ENCODE data around the gene MIX23.
"Not testable (repeated sequence)": the region's sequence is repeated elsewhere in the genome, so short reads cannot be mapped to it uniquely, and the experiment has no call there.

Gene MIX23

DNA sequence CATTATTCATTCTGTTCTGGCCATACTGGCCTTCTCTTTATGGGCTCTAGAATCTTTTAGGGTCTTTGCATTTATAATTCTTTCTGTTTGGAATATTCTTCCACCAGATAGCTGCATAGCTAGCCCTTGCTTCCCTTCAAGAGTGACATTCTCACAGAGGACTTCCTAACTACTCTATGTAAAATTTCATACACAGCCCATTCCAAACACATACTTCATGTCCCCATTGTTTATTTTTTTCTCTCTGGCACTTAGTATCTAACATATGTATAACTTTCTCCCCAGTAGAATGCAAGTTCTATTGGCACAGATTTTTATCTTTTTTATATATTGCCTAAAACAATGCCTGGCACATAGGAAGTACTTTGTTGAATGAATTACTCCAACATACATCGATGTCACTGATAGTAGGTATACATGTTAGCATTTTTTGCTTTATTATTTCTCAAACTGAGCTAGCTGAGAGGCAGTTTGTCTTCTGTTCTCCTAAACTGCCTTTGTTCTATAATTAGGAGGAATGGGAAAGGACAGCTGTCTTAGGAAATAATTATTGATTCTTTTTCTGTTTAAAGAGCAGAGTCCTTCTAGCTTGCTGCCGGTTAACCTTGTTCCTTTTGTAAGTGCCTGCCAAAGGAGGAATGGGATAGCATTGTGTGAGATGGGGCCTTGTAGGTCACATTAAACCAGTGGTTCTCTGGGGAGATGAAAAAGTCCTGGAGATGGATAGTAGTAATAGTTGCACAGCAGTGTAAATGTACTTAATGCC is 8.8 kb upstream of the MIX23 start:
- no peak for DNase-seq

DNA sequence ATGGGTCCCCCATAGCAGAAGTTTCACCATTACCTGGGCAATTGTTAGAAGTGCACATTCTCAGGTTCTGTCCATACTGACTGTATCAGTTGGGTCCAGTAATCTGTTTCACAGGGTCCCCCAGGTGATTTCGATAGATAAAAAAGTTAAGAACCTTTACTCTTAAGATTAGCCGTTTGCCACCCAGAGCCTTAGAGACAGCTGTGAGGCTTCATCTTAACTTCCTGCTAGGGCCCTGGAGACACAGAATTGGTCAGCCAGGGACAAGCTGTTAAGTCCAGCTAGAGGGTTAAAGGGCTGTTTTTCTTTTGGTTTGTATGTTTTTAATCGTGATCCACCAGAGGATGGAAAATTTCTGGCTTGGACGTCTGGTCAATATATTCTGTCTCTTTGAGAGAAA is 7.6 kb upstream of the MIX23 start:
- DNase-seq = no peak

GRCh38 chr3:122389892-122390291 is 6.9 kb upstream of the MIX23 start:
- DNase-seq = no peak

DNA sequence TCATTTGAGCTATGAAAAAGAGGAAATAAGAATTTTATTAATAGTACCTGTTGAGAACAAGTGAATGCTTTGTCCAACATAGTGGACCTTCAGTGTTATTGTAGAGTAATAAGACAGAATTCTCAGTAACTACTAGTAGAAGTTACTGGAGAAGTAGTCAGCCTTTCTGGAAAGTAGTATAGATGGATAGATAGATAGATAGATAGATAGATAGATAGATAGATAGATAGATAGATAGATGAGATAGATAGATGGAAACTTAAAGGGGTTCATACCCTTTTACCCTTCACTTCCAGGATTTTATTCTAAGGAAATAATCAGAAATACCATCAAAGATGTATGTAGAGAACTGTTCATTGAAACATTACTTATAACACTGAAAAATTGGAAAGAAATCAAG is 6.2 kb upstream of the MIX23 start:
- no peak for DNase-seq

- no peak for DNase-seq
Observed at GRCh38 chr3:122387709-122388108, 4.7 kb upstream of the MIX23 start.

DNA sequence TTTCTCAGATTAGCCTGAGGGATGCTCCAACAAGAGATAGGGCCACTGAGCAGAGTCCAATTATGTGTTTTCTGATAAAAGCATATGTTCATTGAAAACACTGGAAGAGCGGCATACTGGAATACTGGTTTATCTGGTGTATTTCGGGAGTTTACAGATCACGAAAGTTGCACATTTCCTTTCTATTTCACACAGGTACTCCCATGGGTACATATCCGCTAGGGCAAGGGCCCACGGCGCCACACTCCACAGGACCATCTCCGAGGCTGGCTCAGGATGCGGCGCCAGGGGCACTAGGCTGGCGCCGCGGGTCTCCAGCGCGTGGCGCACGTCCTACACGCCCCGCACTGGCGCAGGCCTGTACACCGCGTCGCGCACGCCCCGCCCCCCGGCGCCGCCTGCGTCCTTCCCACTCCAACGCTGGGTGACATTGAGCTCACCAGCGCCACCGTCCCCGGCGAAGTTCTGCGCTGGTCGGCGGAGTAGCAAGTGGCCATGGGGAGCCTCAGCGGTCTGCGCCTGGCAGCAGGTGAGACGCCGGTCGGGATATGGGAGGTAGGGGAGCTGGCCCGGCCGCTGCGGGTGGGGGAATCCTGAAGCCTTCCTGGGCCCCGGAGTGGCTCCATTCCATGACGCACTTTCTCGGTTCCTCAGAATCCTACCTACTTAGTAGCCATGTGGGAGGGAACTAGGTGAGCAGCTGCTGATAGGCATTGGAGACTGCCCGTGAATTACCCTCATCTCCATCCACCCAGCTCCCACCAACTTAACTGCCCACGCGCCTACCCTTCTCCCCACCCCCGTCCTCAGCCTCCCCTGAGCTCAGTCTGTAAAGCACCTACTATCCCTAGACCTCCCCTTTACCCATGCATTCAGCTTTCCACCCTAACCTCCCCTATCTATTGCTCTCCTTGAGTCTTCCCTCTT is 1.0 kb upstream of the MIX23 start, which contains the start of gene FAM162A:
TSS of gene FAM162A (plus strand) at position 412 of the 927 bp plus-strand sequence. CDS start at position 496, 84 bp downstream.
- peak; percentile 98 for DNase-seq

- DNase-seq = no peak
Observed at GRCh38 chr3:122377975-122378374, 5.1 kb downstream of the MIX23 start.

DNA sequence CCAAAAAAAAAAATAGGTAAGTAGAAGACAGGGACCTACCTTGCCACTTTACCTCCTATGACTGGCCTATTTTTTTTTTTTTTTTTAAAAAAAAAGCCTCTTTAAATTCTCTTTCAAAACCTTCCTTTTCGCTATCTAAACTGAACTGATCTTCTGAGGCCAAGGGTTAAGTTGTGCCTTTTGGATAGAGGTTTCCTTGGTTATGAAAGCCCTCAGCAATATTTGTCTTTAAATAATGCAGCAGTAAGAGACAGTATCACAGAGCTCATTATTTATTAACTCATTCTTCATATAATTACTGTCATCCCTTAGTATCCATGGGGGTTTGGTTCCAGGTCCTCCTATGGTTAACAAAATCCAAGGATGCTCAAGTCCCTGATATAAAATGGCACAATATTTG is 9.0 kb downstream of the MIX23 start:
- no peak for DNase-seq

GRCh38 chr3:122366379-122366749 is 16.7 kb downstream of the MIX23 start:
- no peak for DNase-seq

DNA sequence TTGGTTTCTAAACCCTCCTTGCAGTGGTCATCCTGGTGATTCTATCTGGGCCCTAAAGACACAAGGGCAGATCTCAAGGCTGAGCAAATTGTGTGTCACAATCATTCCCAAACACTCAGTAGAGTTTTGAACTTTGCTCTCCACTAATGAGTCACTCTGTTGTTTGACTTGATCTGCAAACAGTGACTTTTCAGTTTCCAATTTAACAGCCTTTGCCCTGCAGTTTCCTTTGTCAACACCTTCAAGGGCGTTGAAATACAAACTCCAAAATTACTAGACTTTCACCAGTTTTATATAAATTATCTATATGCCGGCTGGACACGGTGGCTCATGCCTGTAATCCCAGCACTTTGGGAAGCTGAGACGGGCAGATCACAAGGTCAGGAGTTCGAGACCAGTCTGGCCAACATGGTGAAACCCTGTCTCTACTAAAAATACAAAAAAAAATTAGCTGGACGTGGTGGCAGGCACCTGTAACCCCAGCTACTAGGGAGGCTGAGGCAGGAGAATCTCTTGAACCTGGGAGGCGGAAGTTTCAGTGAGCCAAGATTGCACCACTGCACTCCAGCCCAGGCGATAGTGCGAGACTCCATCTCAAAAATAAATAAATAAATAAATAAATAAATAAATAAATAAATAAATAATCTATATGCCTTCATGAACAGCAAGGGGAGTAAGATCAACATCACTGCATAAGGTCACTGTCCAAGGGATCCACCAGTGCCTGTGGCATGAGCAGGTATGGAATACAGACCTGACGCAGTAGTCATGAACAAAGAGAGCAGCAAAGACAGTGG is 17.3 kb downstream of the MIX23 start:
- DNase-seq = not testable (repeated sequence)

- no peak for DNase-seq
Observed at GRCh38 chr3:122365073-122365472, 18.0 kb downstream of the MIX23 start.

DNA sequence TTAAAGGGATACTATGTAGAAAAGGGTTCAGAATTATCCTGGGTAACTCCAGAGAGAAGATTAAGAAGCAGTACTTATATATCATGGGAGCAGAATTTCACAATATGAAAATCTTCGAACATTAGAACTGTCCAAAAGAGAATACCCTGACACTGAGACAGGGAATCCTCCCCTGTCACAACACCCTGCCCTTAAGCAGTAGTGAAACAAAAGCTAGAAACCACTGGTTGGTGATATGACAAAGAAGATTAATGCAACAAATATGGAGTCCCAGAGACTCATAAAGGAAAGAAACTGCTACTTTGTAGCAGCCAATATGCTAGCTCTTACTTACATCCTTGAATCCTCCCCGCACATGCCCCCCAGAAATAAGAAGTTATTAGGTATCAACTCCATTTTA is 18.5 kb downstream of the MIX23 start:
- DNase-seq = no peak

DNA sequence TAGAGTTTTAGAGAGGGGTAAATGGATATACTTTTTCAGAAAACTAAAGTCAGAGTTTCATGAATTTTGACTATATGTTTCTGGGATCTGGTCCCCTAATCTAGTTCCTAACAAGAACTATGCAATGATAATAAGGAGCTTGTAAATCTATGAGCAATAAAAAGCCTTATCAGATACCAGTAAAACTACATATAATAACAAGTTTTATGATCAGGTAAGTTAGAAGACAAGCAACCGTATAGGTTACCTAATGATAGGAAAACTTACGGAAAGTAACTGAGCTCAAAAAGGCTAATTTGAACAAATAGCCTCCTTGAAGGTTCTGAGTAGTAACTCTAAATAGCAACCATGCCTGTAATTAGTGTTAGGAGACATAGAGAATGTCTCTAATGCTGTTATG is 21.0 kb downstream of the MIX23 start:
- DNase-seq = no peak

GRCh38 chr3:122358703-122359032 is 24.4 kb downstream of the MIX23 start:
- no peak for DNase-seq

DNA sequence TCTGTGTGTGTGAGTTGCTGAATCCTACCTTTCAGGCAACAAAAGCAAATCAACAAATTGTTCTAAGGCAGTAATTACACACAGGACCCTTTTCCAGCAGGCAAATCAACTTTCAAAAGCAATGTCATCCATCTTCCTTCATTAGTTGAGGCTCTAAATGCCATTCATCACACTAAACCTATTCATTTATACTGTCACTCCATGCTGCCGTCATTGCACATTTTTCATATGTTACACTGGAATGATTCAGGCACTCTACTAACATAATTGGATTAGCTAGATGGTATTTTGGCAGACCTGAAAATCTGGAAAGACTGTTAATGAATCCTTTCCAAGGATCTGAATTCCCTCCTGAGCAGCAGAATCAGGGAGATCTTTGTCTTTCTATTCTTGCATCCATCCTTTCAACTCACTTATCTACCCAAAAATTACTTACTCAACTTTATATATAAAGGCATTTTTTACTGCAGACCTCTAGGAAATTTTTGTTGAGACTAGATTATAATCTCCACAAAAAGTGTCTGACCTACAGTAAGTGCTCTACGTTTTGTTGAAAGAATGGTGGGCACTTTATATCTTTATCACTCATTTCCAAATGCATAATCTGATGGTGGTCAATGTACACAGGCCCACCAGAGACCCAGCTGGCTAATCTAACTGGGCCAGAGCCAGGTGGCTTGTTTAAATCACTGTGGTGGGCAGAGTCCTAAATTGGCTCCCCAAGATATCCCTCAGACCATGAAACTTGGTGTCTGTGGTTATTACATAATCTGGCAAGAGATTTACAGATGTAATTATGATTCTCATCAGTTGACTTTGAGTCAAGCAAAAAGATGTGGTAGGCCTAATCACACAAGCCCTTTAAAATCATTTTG is 25.0 kb downstream of the MIX23 start:
- no peak for DNase-seq

DNA sequence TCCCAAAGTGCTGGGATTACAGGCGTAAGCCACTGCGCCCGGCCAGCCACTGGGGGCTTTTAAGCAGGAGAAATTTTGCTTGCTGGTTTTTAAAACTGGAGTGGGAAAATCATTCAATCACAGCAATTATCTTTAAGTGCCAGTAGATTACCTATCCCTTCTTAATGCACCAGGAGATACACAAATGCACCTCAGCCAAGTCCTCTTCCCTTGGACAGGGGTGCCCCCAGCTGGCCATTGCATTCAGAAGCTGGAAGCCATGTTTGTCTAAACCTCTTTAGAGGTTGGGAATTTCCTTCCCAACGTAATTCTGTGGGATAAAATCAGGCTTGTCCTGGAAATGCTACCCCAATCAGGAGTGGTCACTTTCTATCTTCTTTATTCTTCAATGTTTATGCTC is 26.6 kb downstream of the MIX23 start:
- DNase-seq = peak; percentile 36

DNA sequence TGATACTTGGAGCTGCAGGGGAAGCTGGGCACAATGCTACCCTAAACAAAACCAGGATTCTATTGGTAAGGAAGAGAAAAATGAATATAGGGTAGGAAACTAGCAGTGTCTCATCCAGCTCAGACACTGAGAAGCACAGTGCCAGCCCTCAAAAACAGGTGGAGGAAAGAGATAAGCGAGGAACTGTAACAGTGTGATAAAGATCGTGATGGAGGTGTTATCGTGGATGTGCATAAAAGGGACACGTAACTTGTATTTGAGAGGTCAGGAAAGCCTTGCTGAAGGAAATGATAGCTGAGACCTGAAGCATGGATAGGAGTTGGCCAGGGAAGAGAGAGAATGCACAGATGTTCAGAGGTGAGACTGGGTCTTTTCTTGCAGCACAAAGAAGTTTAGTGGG is 27.4 kb downstream of the MIX23 start:
- no peak for DNase-seq

DNA sequence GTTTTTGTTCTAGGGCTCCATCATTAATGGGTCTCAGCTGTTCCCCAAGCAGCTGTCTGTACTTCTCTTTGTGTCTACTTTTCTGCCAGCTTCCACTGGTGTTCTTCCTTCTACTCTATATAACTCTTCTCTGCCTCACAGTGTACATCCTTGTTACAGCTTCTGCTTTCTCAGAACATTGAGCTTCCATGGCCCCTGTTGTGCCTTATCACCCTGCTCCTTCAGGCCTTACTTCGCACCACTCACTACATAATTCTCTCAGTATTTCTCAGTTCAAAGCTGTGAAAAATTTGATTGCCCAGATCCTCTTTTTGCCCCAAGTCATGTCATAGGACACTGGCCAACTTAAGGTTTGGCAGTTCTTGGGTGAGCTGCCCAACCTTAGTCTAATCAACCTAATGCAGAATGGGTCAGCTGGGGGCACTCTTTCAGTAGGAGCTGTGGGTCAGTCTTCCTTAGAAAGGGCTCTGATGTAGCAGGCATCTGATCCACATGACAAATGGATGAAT is 29.1 kb downstream of the MIX23 start:
- no peak for DNase-seq

DNA sequence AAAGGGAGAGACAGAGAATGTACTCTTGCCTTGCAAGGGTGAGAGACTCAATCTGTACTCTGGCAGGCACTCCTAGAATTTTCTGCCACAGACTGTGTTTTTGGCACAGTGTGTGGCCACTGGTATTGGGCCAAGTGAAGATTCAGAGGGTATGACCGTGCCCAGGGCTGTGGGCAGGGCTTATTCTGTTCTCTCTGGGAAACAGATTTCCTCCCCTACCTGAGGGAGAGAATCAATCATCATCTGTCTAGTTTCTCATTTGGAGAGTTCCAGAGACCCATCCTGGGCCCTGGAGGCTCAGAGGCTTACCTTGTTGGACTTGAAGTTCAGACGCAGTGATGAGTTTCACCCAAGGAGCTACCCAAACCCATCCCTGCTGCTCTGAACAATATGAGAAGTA is 29.8 kb downstream of the MIX23 start:
- no peak for DNase-seq

GRCh38 chr3:122351612-122352011 is 31.4 kb downstream of the MIX23 start:
- DNase-seq = no peak

DNA sequence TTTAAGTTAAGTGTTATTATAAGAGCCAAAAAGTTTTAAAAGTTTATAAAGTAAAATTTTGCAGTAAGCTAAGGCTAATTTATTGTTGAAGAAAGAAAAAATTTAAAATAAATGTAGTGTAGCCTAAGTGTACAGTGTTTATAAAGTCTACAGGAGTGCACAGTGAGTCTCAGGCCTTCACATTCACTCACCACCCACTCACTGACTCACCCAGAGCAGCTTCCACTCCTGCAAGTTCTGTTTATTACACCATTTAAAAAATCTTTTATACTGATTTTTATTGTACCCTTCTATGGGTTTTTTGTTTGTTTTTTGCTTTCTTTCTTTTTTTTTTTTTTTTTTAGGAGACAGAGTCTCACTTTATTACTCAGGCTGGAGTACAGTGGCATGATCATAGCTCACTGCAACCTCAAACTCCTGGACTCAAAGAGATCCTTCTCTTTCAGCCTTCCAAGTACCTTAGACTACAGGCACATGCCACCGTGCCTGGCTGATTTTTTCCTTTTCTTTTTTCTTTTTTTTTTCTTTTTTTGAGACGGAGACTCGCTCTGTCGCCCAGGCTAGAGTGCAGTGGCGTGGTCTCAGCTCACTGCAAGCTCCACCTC is 32.1 kb downstream of the MIX23 start:
- DNase-seq = no peak

- DNase-seq = no peak
Observed at GRCh38 chr3:122349171-122349570, 33.9 kb downstream of the MIX23 start.

Measured in CD4-positive, alpha-beta T cell treated with Interleukin-17A for 4 hours (primary cell).